Measurements from ENCODE around the gene TOR4A. TPM values are rescaled to one million over a fixed set of nuclear protein-coding genes. Genes with fewer than 3 reads are reported as not detected.
A peak's percentile ranks its signal among the peaks of the same experiment; 100 is the strongest.

The TOR4A gene
- total and polyA plus RNA-seq, 10 of the 15 experiments (the other 5 are each of a cell fraction or from before 2014, with no cell fraction given) = 2.0 to 19.9 (median 3.7) TPM

DNA sequence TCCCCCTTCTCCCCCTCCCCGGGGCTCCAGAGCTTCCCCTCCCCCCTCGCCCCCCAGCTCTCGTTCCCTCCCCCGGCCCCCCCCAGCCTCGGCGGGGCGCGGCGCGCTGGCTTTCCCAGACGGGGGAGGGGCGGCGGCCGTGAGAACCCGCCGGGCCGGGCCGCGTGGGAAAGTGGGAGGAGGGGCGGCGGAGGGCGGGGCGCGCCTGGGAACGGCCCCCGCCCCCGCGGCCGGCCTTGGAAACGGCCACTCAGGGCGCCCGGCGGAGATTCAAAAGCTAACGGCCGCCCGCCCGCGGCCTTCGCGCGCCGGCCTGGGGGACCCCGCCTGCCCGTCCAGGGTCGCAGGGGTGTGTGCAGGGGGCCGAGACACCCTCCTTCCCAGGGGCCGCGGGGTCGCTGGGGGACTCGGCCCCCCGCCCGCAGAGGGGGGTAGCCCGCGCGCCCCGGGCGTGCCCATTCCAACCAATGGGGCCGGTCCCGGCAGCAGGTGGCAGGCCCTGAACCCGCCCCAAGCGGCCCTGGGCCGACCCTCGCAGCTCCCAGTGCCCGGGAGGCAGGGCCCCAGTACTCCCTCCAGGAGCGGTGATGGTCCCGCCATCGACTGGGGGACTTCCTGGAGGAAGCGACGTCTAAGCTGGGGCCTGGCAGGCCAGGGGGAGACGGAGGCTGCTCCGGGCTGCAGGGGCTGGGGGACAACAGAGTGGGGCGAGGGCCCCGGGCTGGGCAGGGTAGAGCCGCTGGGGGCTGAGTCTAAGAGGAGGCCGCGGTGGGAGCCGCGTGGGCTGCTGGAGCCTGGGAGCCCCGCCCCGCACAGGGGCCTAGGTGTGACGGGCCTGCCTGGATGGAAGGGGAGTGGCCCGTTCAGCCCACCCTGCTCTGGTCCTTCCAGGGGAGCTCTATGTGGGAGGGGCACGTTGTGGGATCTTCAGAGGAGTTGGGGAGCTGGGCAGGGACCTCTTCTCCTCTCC is 38.8 kb downstream of the TOR4A start (continued):
- TF ChIP-seq RCOR1 (conservative IDR thresholded peaks at IDR 0.05; ENCODE audit: low read depth, low read length) (no peak), MYB (IDR thresholded peaks at IDR 0.05; ENCODE audit: borderline replicate concordance, low read depth, low read length) (no peak), BCL3 (IDR thresholded peaks at IDR 0.05; ENCODE audit: borderline replicate concordance, insufficient read depth, low read depth, low read length, poor library complexity, severe bottlenecking) (peak; percentile 88), SMAD1 (IDR thresholded peaks at IDR 0.05; ENCODE audit: low read depth, partially characterized antibody) (no peak), ZBTB40 (IDR thresholded peaks at IDR 0.05; ENCODE audit: borderline replicate concordance) (no peak), FOXK2 (IDR thresholded peaks at IDR 0.05) (no peak), RB1 (IDR thresholded peaks at IDR 0.05; ENCODE audit: borderline replicate concordance) (peak; percentile 77), MEF2B (IDR thresholded peaks at IDR 0.05; ENCODE audit: partially characterized antibody, poor library complexity, severe bottlenecking) (peak; percentile 40)
- TF ChIP-seq, protein P1, sequence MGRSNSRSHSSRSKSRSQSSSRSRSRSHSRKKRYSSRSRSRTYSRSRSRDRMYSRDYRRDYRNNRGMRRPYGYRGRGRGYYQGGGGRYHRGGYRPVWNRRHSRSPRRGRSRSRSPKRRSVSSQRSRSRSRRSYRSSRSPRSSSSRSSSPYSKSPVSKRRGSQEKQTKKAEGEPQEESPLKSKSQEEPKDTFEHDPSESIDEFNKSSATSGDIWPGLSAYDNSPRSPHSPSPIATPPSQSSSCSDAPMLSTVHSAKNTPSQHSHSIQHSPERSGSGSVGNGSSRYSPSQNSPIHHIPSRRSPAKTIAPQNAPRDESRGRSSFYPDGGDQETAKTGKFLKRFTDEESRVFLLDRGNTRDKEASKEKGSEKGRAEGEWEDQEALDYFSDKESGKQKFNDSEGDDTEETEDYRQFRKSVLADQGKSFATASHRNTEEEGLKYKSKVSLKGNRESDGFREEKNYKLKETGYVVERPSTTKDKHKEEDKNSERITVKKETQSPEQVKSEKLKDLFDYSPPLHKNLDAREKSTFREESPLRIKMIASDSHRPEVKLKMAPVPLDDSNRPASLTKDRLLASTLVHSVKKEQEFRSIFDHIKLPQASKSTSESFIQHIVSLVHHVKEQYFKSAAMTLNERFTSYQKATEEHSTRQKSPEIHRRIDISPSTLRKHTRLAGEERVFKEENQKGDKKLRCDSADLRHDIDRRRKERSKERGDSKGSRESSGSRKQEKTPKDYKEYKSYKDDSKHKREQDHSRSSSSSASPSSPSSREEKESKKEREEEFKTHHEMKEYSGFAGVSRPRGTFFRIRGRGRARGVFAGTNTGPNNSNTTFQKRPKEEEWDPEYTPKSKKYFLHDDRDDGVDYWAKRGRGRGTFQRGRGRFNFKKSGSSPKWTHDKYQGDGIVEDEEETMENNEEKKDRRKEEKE (IDR thresholded peaks at IDR 0.05) = no peak; the same call in 1 of the 2 replicates
- TF ChIP-seq, protein P2, sequence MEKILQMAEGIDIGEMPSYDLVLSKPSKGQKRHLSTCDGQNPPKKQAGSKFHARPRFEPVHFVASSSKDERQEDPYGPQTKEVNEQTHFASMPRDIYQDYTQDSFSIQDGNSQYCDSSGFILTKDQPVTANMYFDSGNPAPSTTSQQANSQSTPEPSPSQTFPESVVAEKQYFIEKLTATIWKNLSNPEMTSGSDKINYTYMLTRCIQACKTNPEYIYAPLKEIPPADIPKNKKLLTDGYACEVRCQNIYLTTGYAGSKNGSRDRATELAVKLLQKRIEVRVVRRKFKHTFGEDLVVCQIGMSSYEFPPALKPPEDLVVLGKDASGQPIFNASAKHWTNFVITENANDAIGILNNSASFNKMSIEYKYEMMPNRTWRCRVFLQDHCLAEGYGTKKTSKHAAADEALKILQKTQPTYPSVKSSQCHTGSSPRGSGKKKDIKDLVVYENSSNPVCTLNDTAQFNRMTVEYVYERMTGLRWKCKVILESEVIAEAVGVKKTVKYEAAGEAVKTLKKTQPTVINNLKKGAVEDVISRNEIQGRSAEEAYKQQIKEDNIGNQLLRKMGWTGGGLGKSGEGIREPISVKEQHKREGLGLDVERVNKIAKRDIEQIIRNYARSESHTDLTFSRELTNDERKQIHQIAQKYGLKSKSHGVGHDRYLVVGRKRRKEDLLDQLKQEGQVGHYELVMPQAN (conservative IDR thresholded peaks at IDR 0.05) = peak; percentile 82

All from GM12878 (cell line).